HG02678 (cell line): Measurements from ENCODE around the gene FERD3L.
"Not testable (repeated sequence)": the region's sequence is repeated elsewhere in the genome, so short reads cannot be mapped to it uniquely, and the experiment has no call there.

Source experiments
- ATAC-seq: cut with Tn5 transposase; IDR thresholded peaks from one replicate; pipeline ENCODE4 v1.9.1; 2021; ENCODE audit warnings: mild to moderate bottlenecking, moderate library complexity; ENCODE audit not compliant: unreplicated experiment

FERD3L gene

GRCh38 chr7:19144661-19145433 lies at the start of gene FERD3L:
FERD3L (minus strand) TSS chr7:19145421; CDS start chr7:19145362, 59 bp downstream.
- ATAC-seq = no peak

GRCh38 chr7:19194417-19194816 lies 49.2 kb upstream of the FERD3L start:
- ATAC-seq = not testable (repeated sequence)

- no peak for ATAC-seq
These were observed 36.4 kb upstream of the FERD3L start for GRCh38 chr7:19181634-19182033.

GRCh38 chr7:19178595-19178994 lies 33.4 kb upstream of the FERD3L start:
- ATAC-seq = no peak

- no peak for ATAC-seq
These were observed 32.0 kb upstream of the FERD3L start for GRCh38 chr7:19177269-19177668.

GRCh38 chr7:19175241-19175640 lies 30.0 kb upstream of the FERD3L start:
- no peak for ATAC-seq

- no peak for ATAC-seq
These were observed 16.4 kb upstream of the FERD3L start for GRCh38 chr7:19161671-19162070.

GRCh38 chr7:19146699-19147098 lies 1.5 kb upstream of the FERD3L start:
- ATAC-seq = no peak

GRCh38 chr7:19145434-19146115 lies 354 bp upstream of the FERD3L start:
- no peak for ATAC-seq

- ATAC-seq = no peak
These were observed 1.2 kb downstream of the FERD3L start for GRCh38 chr7:19143881-19144574.

- no peak for ATAC-seq
These were observed 5.4 kb downstream of the FERD3L start for GRCh38 chr7:19139706-19140327.

GRCh38 chr7:19133886-19134285 lies 11.3 kb downstream of the FERD3L start:
- no peak for ATAC-seq

- ATAC-seq = no peak
These were observed 11.8 kb downstream of the FERD3L start for GRCh38 chr7:19133390-19133789.

- ATAC-seq = no peak
These were observed 16.4 kb downstream of the FERD3L start for GRCh38 chr7:19128856-19129255.

GRCh38 chr7:19121977-19122588 lies 23.1 kb downstream of the FERD3L start:
- no peak for ATAC-seq

GRCh38 chr7:19119870-19120486 lies 25.2 kb downstream of the FERD3L start:
- no peak for ATAC-seq

- ATAC-seq = no peak
These were observed 25.8 kb downstream of the FERD3L start for GRCh38 chr7:19119372-19119771.

GRCh38 chr7:19118636-19119371 lies 26.4 kb downstream of the FERD3L start:
- no peak for ATAC-seq

- no peak for ATAC-seq
These were observed 27.2 kb downstream of the FERD3L start for GRCh38 chr7:19117870-19118608.
